Upper lobe of left lung (tissue), 4 donors: ENCODE measurements around the gene C1D.

ENCODE experiments used
- EP300 ChIP-seq, 4 donors: sonication (generic); formaldehyde crosslinking; IDR thresholded peaks; one replicate each; pipeline ENCODE4 v1.5.1; 2017; ENCODE audit warnings: antibody characterized with exemption in 4 of 4, control low read depth in 2 of 4
- POLR2A ChIP-seq, 4 donors: fragments of 450-650 bp; IDR thresholded peaks; one replicate each; pipeline ENCODE4 v1.5.1; 2016 to 2017; ENCODE audit warnings: antibody characterized with exemption in 4 of 4, mild to moderate bottlenecking in 2 of 4
- POLR2AphosphoS5 ChIP-seq, 2 donors: sonication (generic); formaldehyde crosslinking; IDR thresholded peaks; one replicate each; pipeline ENCODE4 v1.5.1; 2017; ENCODE audit warnings: antibody characterized with exemption in 2 of 2
- TF ChIP-seq, protein P1 (sequence below), 6 experiments: fragments of 450-650 bp in 4 of 6; fragments of 200-600 bp in 2 of 6; sonication (generic) in 2 of 6; IDR thresholded peaks; one replicate each; pipeline ENCODE4 v1.5.1; 2016 to 2019; ENCODE audit warnings: antibody characterized with exemption in 6 of 6

DNA sequence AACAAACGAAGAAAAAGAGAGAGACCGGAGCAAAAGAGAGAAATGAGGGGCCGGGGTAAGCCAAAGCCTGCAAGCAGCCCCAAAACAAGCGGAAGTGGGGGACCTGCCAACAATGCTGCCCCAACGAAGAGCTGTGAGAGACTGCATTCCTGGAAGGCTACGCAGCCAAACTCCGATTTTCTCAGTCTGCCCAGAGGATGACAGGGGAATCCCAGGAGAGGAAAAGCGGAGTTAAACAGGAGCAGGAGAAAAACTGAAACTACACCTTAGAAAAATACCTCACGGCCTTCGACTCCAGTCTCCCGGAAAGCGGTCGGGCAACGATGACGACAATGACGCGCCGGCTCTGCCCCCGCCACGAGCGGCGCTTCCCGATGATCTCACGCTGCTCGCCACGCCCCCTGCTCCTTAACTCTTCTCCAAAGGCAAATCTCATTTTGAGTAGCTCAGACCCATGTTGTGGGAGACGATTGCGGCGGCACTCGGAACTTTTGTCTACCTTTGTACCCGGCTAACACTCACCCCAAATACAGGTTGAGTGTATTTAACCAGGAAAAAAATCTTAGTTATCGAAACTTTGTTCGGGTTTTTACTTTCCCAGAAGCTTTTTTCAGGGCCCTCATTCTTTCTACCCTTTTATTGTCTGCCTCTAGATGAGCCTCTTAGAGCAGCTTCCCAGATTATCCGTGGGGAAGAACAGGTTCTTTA lies at the start of gene C1D:
- TF ChIP-seq POLR2A (IDR thresholded peaks at IDR 0.05) (peak in 3 of 4 donors; percentile 43 to 81 (median 73)), EP300 (IDR thresholded peaks at IDR 0.05) (no peak), POLR2AphosphoS5 (IDR thresholded peaks at IDR 0.05) (peak; percentile 78 to 88)
- TF ChIP-seq, protein P1, sequence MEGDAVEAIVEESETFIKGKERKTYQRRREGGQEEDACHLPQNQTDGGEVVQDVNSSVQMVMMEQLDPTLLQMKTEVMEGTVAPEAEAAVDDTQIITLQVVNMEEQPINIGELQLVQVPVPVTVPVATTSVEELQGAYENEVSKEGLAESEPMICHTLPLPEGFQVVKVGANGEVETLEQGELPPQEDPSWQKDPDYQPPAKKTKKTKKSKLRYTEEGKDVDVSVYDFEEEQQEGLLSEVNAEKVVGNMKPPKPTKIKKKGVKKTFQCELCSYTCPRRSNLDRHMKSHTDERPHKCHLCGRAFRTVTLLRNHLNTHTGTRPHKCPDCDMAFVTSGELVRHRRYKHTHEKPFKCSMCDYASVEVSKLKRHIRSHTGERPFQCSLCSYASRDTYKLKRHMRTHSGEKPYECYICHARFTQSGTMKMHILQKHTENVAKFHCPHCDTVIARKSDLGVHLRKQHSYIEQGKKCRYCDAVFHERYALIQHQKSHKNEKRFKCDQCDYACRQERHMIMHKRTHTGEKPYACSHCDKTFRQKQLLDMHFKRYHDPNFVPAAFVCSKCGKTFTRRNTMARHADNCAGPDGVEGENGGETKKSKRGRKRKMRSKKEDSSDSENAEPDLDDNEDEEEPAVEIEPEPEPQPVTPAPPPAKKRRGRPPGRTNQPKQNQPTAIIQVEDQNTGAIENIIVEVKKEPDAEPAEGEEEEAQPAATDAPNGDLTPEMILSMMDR (IDR thresholded peaks at IDR 0.05): peak in 2 of 6 experiments; percentile 3 to 25
